ENCODE results near the gene SSNA1. TPM values are rescaled to one million over a fixed set of nuclear protein-coding genes. Genes with fewer than 3 reads are reported as not detected.

Gene SSNA1
- total and polyA plus RNA-seq, 9 of the 15 experiments (the other 6 are each of a cell fraction or from before 2014, with no cell fraction given), result 1.9 to 130 (median 57.1) TPM

DNA sequence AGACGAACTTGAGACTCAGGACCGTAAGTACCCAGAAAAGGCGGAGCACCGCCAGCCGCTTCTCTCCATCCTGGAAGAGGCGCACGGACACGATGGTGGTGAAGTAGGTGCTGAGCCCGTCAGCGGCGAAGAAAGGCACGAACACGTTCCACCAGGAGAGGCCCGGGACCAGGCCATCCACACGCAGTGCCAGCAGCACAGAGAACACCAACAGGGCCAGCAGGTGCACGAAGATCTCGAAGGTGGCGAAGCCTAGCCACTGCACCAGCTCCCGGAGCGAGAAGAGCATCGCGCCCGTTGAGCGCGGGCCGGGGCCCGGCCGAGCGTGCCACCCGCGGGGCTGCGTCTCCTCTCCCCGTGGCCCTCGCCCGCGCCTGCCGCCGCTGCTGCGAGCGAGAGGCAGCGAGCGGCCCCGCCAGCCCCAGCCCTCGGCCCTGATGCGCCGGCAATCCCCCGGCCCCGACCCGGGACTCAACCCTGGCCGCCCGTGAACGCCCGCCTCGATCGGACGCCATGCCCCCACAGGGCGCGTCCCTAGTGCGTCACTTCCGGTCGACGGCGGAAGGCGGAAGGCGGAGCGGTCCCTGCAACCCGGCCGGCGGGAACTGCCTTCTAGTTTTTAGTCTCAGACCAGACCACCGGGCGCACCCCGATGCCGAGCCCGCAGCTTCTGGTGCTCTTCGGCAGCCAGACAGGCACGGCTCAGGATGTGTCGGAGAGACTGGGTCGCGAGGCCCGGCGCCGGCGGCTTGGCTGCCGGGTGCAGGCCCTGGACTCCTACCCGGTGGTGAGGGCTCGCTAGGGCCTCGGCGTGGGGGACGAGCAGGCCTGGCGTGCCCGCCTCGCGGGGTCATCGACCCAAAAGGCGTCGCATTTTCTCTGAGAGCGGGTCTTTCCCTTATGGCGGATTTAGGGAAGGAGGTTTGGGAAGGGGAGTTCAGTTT is 16.9 kb downstream of the SSNA1 start, which contains the start of the genes NDOR1 and TMEM203 (continued):
- TF ChIP-seq KHSRP (IDR thresholded peaks at IDR 0.05), result 0 out of 2 replicates have a peak, but pooled peaks have one; percentile 56
- TF ChIP-seq, protein P1, sequence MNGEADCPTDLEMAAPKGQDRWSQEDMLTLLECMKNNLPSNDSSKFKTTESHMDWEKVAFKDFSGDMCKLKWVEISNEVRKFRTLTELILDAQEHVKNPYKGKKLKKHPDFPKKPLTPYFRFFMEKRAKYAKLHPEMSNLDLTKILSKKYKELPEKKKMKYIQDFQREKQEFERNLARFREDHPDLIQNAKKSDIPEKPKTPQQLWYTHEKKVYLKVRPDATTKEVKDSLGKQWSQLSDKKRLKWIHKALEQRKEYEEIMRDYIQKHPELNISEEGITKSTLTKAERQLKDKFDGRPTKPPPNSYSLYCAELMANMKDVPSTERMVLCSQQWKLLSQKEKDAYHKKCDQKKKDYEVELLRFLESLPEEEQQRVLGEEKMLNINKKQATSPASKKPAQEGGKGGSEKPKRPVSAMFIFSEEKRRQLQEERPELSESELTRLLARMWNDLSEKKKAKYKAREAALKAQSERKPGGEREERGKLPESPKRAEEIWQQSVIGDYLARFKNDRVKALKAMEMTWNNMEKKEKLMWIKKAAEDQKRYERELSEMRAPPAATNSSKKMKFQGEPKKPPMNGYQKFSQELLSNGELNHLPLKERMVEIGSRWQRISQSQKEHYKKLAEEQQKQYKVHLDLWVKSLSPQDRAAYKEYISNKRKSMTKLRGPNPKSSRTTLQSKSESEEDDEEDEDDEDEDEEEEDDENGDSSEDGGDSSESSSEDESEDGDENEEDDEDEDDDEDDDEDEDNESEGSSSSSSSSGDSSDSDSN (IDR thresholded peaks at IDR 0.05; ENCODE audit: borderline replicate concordance in 1 of 2, low read depth in 2 of 2, low read length in 2 of 2), result 0 out of 4 replicates have a peak, but pooled peaks have one; percentile 29 to 39
- no peak for TF ChIP-seq ZNF561 (CRISPR knock-in tag; conservative IDR thresholded peaks at IDR 0.05)
- no peak for TF ChIP-seq MAFG (tag; conservative IDR thresholded peaks at IDR 0.05)
- TF ChIP-seq, protein P2, sequence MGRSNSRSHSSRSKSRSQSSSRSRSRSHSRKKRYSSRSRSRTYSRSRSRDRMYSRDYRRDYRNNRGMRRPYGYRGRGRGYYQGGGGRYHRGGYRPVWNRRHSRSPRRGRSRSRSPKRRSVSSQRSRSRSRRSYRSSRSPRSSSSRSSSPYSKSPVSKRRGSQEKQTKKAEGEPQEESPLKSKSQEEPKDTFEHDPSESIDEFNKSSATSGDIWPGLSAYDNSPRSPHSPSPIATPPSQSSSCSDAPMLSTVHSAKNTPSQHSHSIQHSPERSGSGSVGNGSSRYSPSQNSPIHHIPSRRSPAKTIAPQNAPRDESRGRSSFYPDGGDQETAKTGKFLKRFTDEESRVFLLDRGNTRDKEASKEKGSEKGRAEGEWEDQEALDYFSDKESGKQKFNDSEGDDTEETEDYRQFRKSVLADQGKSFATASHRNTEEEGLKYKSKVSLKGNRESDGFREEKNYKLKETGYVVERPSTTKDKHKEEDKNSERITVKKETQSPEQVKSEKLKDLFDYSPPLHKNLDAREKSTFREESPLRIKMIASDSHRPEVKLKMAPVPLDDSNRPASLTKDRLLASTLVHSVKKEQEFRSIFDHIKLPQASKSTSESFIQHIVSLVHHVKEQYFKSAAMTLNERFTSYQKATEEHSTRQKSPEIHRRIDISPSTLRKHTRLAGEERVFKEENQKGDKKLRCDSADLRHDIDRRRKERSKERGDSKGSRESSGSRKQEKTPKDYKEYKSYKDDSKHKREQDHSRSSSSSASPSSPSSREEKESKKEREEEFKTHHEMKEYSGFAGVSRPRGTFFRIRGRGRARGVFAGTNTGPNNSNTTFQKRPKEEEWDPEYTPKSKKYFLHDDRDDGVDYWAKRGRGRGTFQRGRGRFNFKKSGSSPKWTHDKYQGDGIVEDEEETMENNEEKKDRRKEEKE (IDR thresholded peaks at IDR 0.05; ENCODE audit: borderline replicate concordance in 1 of 2, control insufficient read depth in 1 of 2, low read depth in 2 of 2, low read length in 1 of 2), result no peak
- no peak for TF ChIP-seq FOXP1 (CRISPR knock-in tag; IDR thresholded peaks at IDR 0.05)
- TF ChIP-seq SIN3A (IDR thresholded peaks at IDR 0.05; ENCODE audit: borderline replicate concordance in 2 of 2, control insufficient read depth in 1 of 2, low read depth in 2 of 2, low read length in 2 of 2), result peak; percentile 94 to 95
- TF ChIP-seq TEAD1 (CRISPR knock-in tag; IDR thresholded peaks at IDR 0.05), result no peak
- TF ChIP-seq SMARCE1 (IDR thresholded peaks at IDR 0.05), result no peak
- no peak for TF ChIP-seq RBM34 (IDR thresholded peaks at IDR 0.05; ENCODE audit: borderline replicate concordance, insufficient read depth, low read length)
- peak; percentile 47; the same call in 1 of the 2 replicates for TF ChIP-seq ZBTB7A (IDR thresholded peaks at IDR 0.05; ENCODE audit: borderline replicate concordance, control insufficient read depth, low read depth, low read length)
- TF ChIP-seq EP300 (IDR thresholded peaks at IDR 0.05; ENCODE audit: low read length), result no peak
- TF ChIP-seq ETV5 (CRISPR knock-in tag; IDR thresholded peaks at IDR 0.05; ENCODE audit: low read depth), result peak; percentile 75; the same call in 1 of the 2 replicates
- TF ChIP-seq FOXK2 (conservative IDR thresholded peaks at IDR 0.05 in 1 of 2, IDR thresholded peaks at IDR 0.05 in 1 of 2; ENCODE audit: low read depth in 2 of 2), result peak in 1 of 2 experiments; percentile 46; a peak in 1 of 4 replicates
- no peak for TF ChIP-seq ZNF239 (CRISPR knock-in tag; IDR thresholded peaks at IDR 0.05)
- TF ChIP-seq, protein P3, sequence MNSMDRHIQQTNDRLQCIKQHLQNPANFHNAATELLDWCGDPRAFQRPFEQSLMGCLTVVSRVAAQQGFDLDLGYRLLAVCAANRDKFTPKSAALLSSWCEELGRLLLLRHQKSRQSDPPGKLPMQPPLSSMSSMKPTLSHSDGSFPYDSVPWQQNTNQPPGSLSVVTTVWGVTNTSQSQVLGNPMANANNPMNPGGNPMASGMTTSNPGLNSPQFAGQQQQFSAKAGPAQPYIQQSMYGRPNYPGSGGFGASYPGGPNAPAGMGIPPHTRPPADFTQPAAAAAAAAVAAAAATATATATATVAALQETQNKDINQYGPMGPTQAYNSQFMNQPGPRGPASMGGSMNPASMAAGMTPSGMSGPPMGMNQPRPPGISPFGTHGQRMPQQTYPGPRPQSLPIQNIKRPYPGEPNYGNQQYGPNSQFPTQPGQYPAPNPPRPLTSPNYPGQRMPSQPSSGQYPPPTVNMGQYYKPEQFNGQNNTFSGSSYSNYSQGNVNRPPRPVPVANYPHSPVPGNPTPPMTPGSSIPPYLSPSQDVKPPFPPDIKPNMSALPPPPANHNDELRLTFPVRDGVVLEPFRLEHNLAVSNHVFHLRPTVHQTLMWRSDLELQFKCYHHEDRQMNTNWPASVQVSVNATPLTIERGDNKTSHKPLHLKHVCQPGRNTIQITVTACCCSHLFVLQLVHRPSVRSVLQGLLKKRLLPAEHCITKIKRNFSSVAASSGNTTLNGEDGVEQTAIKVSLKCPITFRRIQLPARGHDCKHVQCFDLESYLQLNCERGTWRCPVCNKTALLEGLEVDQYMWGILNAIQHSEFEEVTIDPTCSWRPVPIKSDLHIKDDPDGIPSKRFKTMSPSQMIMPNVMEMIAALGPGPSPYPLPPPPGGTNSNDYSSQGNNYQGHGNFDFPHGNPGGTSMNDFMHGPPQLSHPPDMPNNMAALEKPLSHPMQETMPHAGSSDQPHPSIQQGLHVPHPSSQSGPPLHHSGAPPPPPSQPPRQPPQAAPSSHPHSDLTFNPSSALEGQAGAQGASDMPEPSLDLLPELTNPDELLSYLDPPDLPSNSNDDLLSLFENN (IDR thresholded peaks at IDR 0.05; ENCODE audit: low read depth in 2 of 2, low read length in 2 of 2), result peak in 1 of 2 experiments; percentile 38; a peak in 1 of 4 replicates
